HS-27A (cell line): ENCODE data around the gene ATP5F1D.
"Not testable (repeated sequence)": the region's sequence is repeated elsewhere in the genome, so short reads cannot be mapped to it uniquely, and the experiment has no call there.

Source experiments
- DNase-seq: peaks from one replicate; pipeline ENCODE4 v3.0.0-alpha.2; 2012; ENCODE audit warnings: low read depth, missing footprints

Gene ATP5F1D

GRCh38 chr19:1241417-1242095, at the start of gene ATP5F1D:
TSS of gene ATP5F1D (plus strand) at chr19:1241751. CDS start at chr19:1241851, 100 bp downstream.
- no peak for DNase-seq

GRCh38 chr19:1199531-1199930, 42.0 kb upstream of the ATP5F1D start:
- no peak for DNase-seq

- DNase-seq = not testable (repeated sequence)
Observed at GRCh38 chr19:1200614-1201013, 40.9 kb upstream of the ATP5F1D start.

GRCh38 chr19:1205114-1206099, 36.1 kb upstream of the ATP5F1D start, which contains the start of gene STK11:
TSS of gene STK11 (plus strand) at chr19:1205778. CDS start at chr19:1206914, 1,136 bp downstream.
- DNase-seq = peak; percentile 82

- DNase-seq = no peak
Observed at GRCh38 chr19:1206150-1206863, 35.2 kb upstream of the ATP5F1D start.

GRCh38 chr19:1206864-1207450, 34.6 kb upstream of the ATP5F1D start:
- no peak for DNase-seq

GRCh38 chr19:1208830-1209229, 32.7 kb upstream of the ATP5F1D start:
- DNase-seq = not testable (repeated sequence)

- DNase-seq = no peak
Observed at GRCh38 chr19:1210227-1210538, 31.4 kb upstream of the ATP5F1D start.

GRCh38 chr19:1211494-1212234, 29.9 kb upstream of the ATP5F1D start:
- no peak for DNase-seq

- no peak for DNase-seq
Observed at GRCh38 chr19:1213391-1214286, 27.9 kb upstream of the ATP5F1D start.

- no peak for DNase-seq
Observed at GRCh38 chr19:1214299-1214861, 27.2 kb upstream of the ATP5F1D start.

- no peak for DNase-seq
Observed at GRCh38 chr19:1214862-1215731, 26.5 kb upstream of the ATP5F1D start.

- DNase-seq = no peak
Observed at GRCh38 chr19:1216756-1217155, 24.8 kb upstream of the ATP5F1D start.

GRCh38 chr19:1217366-1217765, 24.2 kb upstream of the ATP5F1D start:
- DNase-seq = no peak

GRCh38 chr19:1218751-1219567, 22.6 kb upstream of the ATP5F1D start:
- DNase-seq = no peak

GRCh38 chr19:1219786-1220476, 21.6 kb upstream of the ATP5F1D start:
- DNase-seq = no peak

- DNase-seq = no peak
Observed at GRCh38 chr19:1220477-1220930, 21.0 kb upstream of the ATP5F1D start.
